ENCODE data around the gene MARS1.

GRCh38 chr12:57461276-57461916 is 26.5 kb upstream of the MARS1 start:
- TF ChIP-seq POLR2A (IDR thresholded peaks at IDR 0.05; ENCODE audit: low read length): no peak
- TF ChIP-seq GATA1 (IDR thresholded peaks at IDR 0.05; ENCODE audit: low read depth, low read length): no peak

Measured in erythroblast (primary cell).